Measurements from ENCODE around the gene ANKRD34C. TPM values are rescaled to one million over a fixed set of nuclear protein-coding genes. Genes with fewer than 3 reads are reported as not detected.
A peak's percentile ranks its signal among the peaks of the same experiment; 100 is the strongest.

The ANKRD34C gene
- total and polyA plus RNA-seq, 9 of the 15 experiments (the other 6 are each of a cell fraction or from before 2014, with no cell fraction given) = 0.01 TPM; not detected in 8

GRCh38 chr15:79310985-79311900, 28.7 kb downstream of the ANKRD34C start, which contains the start of gene TMED3 (continued):
- TF ChIP-seq, protein P1, sequence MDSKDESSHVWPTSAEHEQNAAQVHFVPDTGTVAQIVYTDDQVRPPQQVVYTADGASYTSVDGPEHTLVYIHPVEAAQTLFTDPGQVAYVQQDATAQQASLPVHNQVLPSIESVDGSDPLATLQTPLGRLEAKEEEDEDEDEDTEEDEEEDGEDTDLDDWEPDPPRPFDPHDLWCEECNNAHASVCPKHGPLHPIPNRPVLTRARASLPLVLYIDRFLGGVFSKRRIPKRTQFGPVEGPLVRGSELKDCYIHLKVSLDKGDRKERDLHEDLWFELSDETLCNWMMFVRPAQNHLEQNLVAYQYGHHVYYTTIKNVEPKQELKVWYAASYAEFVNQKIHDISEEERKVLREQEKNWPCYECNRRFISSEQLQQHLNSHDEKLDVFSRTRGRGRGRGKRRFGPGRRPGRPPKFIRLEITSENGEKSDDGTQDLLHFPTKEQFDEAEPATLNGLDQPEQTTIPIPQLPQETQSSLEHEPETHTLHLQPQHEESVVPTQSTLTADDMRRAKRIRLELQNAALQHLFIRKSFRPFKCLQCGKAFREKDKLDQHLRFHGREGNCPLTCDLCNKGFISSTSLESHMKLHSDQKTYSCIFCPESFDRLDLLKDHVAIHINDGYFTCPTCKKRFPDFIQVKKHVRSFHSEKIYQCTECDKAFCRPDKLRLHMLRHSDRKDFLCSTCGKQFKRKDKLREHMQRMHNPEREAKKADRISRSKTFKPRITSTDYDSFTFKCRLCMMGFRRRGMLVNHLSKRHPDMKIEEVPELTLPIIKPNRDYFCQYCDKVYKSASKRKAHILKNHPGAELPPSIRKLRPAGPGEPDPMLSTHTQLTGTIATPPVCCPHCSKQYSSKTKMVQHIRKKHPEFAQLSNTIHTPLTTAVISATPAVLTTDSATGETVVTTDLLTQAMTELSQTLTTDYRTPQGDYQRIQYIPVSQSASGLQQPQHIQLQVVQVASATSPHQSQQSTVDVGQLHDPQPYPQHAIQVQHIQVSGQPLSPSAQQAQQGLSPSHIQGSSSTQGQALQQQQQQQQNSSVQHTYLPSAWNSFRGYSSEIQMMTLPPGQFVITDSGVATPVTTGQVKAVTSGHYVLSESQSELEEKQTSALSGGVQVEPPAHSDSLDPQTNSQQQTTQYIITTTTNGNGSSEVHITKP (IDR thresholded peaks at IDR 0.05; ENCODE audit: partially characterized antibody) = no peak
- TF ChIP-seq ZNF121 (CRISPR knock-in tag; conservative IDR thresholded peaks at IDR 0.05) (no peak; the same call in 1 of the 2 replicates), TARDBP (IDR thresholded peaks at IDR 0.05) (no peak), GTF2E2 (tag; IDR thresholded peaks at IDR 0.05) (no peak), FOXP1 (CRISPR knock-in tag; IDR thresholded peaks at IDR 0.05) (0 out of 2 replicates have a peak, but pooled peaks have one; percentile 34), NCOA1 (IDR thresholded peaks at IDR 0.05; ENCODE audit: low read depth) (peak; percentile 23; the same call in 1 of the 2 replicates), PHF21A (IDR thresholded peaks at IDR 0.05; ENCODE audit: borderline replicate concordance, low read depth) (no peak), BCOR (IDR thresholded peaks at IDR 0.05) (no peak), NONO (IDR thresholded peaks at IDR 0.05; ENCODE audit: low read depth in 2 of 2, low read length in 1 of 2) (0 out of 4 replicates have a peak, but pooled peaks of 1 of the 2 experiments have one; percentile 6), SAP30 (IDR thresholded peaks at IDR 0.05; ENCODE audit: borderline replicate concordance, insufficient read depth, low read depth, low read length, poor library complexity, severe bottlenecking) (peak; percentile 57), ERF (CRISPR knock-in tag; IDR thresholded peaks at IDR 0.05) (peak; percentile 9; the same call in 1 of the 2 replicates), CTBP1 (IDR thresholded peaks at IDR 0.05; ENCODE audit: borderline replicate concordance) (peak; percentile 93), CCNT2 (IDR thresholded peaks at IDR 0.05; ENCODE audit: borderline replicate concordance, extremely low read depth, insufficient read length, low read depth, low read length) (peak; percentile 35), RBM14 (IDR thresholded peaks at IDR 0.05; ENCODE audit: borderline replicate concordance, insufficient read depth, low read depth, low read length) (no peak), MAFK (IDR thresholded peaks at IDR 0.05; ENCODE audit: low read length) (no peak), ELF2 (CRISPR knock-in tag; IDR thresholded peaks at IDR 0.05) (peak; percentile 81), SIN3B (IDR thresholded peaks at IDR 0.05; ENCODE audit: low read depth) (no peak)
- TF ChIP-seq, protein P2, sequence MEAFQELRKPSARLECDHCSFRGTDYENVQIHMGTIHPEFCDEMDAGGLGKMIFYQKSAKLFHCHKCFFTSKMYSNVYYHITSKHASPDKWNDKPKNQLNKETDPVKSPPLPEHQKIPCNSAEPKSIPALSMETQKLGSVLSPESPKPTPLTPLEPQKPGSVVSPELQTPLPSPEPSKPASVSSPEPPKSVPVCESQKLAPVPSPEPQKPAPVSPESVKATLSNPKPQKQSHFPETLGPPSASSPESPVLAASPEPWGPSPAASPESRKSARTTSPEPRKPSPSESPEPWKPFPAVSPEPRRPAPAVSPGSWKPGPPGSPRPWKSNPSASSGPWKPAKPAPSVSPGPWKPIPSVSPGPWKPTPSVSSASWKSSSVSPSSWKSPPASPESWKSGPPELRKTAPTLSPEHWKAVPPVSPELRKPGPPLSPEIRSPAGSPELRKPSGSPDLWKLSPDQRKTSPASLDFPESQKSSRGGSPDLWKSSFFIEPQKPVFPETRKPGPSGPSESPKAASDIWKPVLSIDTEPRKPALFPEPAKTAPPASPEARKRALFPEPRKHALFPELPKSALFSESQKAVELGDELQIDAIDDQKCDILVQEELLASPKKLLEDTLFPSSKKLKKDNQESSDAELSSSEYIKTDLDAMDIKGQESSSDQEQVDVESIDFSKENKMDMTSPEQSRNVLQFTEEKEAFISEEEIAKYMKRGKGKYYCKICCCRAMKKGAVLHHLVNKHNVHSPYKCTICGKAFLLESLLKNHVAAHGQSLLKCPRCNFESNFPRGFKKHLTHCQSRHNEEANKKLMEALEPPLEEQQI (IDR thresholded peaks at IDR 0.05) = no peak
- TF ChIP-seq, protein P3, sequence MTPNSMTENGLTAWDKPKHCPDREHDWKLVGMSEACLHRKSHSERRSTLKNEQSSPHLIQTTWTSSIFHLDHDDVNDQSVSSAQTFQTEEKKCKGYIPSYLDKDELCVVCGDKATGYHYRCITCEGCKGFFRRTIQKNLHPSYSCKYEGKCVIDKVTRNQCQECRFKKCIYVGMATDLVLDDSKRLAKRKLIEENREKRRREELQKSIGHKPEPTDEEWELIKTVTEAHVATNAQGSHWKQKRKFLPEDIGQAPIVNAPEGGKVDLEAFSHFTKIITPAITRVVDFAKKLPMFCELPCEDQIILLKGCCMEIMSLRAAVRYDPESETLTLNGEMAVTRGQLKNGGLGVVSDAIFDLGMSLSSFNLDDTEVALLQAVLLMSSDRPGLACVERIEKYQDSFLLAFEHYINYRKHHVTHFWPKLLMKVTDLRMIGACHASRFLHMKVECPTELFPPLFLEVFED (CRISPR knock-in tag; conservative IDR thresholded peaks at IDR 0.05) = no peak

All from K562 (cell line).